ENCODE data around the gene PIGC.

The PIGC gene

DNA sequence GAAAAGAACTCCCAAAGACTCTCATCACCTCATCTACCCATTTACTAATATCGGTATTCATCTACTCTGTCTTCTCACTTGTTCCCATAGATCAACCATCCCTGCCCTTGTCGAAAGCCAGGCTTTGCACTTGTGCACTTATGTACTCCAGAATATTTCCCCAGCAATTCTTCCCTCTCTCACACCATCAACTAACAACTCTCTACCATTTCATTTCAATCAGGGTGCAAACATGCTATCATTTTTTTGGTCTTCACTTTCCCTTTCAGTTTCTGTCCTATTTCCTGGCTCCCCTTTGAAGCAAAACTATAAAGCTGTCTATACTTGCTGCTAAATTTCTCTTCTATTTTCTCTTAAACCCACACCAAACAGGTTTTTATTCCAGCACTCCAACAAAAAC lies 16.7 kb downstream of the PIGC start:
- DNase-seq, result no peak

GRCh38 chr1:172425339-172425738 lies 18.5 kb downstream of the PIGC start:
- no peak for DNase-seq

GRCh38 chr1:172423336-172423735 lies 20.5 kb downstream of the PIGC start:
- DNase-seq, result no peak

DNA sequence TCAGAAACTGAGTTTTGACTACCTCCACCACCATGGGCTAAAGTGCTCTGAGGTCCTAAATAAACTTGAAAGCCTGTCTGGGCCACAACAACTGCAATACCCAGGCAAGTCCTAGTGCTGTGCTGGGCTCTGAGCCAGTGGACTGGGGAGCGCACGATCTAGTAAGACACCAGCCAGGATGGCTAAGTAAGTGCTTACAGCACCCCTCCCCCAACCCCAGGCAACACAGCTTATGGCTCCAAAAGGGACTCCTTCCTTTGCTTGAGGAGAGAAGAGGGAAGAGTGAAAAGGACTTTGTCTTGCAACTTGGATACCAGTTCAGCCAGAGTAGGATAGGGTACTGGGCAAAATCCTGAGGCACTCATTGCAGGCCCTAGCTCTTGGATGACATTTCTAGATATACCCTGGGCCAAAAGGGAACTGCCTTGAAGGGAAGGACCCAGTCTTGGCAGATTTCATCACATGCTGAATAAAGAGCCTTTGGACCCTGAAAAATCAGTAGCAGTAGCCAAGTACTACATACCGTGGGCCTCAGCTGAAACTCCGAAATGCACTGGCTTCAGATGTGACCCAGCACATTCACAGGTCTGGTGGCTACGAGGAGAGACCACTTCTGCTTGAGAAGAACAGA lies 21.8 kb downstream of the PIGC start:
- DNase-seq, result no peak

- no peak for DNase-seq
These were observed 23.5 kb downstream of the PIGC start, which contains the start of gene C1orf105 for GRCh38 chr1:172420385-172420784. C1orf105 (plus strand) TSS chr1:172420685; CDS start chr1:172420886, 201 bp downstream.

DNA sequence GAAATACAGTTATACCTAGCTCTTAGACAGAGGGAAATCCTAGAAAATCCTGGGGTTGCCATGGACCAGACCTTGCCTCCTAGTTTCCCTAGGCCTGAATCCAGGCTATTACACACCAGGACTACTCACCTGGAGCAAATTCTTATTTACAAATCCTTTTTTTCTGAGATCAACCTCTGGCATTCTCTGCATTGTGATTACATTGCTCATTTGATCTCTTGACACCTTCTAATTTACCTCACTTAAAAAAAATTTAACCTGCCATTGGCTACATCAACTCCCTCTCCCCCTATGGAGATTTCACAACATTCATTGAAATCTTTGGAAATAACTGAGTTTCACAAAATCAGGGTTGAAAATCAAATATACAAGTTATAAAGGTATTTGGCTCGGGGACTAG lies 26.3 kb downstream of the PIGC start:
- DNase-seq, result no peak

DNA sequence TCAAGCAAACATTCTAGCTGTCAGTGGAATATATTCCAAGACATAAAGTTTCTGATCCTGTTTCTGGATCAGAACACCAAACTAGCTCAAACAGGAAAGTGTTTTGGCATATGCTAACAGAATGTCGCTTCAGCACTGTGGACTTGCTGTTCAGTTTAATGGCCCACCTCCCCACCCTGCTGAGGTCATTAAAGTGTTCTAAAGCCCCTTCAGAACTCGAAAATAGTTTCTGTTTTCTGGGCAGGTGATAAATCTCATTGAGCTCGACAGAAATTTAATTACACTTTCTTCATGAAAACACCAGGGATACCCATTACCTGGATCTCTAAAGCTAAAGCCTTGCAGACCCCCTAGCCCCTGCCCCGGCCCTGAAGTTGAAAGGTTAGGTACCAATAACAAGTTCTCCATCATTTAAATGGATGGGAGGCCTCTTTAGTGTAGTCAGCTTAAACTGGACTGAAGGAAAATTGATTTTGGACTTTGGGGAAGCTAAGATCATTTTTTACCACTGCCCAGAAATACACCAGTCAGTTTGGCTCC lies 27.3 kb downstream of the PIGC start:
- DNase-seq, result no peak

DNA sequence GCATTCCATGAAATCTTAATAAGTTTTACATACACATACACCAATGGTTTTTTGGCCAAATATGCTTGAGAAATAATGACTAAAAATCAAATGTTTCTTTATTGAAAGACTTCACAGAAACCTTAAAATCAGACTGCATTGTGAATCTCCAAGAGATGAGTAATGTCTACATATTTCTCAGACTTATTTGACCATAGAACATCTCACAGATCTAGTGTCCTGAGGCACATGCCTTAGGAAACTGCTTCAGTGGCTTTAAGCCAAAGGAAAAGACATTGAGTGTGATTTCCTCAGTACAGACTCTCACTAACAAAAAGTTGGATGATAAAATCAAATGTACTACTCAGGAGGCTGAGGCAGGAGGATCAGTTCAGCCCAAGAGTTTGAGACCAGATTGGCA lies 29.5 kb downstream of the PIGC start:
- DNase-seq, result no peak

GRCh38 chr1:172411791-172412338 lies 32.0 kb downstream of the PIGC start:
- DNase-seq, result no peak

DNA sequence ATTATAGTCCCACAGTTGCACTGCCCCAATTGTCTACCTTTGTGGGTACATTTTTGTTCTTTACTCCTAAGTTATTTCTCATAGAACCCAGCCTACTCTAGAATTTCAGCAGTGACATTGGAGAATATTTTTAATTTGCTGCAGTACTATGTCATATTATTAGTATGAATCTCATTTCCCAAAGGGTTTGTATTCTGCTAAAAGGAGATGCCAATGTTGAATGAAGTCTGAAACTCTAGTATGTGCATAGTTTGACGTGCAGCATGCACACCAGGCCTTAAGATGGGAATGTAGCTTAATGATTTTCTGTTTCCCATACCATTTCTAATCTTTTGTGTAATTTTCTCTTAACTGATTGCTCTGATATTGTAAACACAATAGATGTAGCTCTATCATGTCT lies 33.8 kb downstream of the PIGC start:
- DNase-seq, result no peak

- no peak for DNase-seq
These were observed 34.9 kb downstream of the PIGC start for GRCh38 chr1:172408958-172409357.

DNA sequence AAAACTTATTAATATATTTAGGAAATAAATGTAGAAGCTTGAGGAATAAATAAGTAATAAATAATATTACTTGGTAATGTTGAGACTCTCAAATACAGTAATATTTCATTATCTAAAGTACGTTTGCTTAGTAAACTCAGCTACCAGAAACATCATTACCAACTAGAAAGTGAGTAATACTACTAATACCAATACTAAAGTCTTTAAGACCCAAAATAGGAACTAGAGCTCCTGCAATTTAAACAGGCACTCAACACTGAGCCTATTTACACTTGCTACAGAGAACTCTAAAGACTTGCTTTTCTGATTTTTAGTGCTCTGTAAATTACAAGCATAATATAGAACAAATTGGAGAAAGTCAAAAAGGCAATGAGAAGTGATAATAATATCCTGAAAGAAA lies 36.9 kb downstream of the PIGC start:
- no peak for DNase-seq

- no peak for DNase-seq
These were observed 38.0 kb downstream of the PIGC start for GRCh38 chr1:172405912-172406311.

- DNase-seq, result no peak
These were observed 39.7 kb downstream of the PIGC start for GRCh38 chr1:172404121-172404520.

- DNase-seq, result no peak
These were observed 40.8 kb downstream of the PIGC start for GRCh38 chr1:172402878-172403569.

DNA sequence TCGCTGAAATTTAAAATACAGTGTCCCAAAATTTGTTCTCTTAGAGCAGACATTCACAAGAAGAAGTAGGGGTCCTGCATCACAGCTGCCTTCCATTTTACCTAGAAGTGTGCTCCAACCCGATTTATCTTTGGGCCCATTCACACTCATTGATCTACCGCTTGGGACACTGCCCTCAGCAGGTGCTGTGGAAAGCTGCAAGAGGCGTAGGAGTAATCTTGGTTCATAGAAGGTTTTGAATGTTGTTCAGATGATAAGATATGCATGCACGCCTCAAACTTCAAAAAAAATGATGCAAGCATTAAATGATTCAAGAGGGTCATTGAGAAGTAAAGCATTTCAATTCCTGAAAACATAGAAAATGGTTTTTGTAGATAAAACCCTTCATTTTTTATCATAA lies 42.0 kb downstream of the PIGC start:
- no peak for DNase-seq

DNA sequence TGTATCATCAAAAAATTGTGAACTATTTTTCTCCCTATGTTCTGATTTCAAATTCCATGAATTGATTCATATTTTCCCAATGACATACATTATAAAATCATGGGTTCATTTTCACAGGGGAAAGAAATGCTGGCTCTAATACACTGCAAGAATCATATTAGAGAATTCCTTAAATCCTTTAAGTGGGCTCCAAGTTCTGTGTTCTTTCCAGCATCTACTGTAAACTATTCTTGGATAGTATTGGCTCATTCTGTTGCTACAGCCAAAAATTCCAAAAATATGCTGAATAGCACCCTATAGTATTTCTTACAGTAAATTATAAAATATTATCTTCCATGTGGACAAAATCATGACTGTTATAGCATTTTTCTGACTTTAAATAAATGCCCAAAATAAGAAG lies 42.4 kb downstream of the PIGC start:
- no peak for DNase-seq

DNA sequence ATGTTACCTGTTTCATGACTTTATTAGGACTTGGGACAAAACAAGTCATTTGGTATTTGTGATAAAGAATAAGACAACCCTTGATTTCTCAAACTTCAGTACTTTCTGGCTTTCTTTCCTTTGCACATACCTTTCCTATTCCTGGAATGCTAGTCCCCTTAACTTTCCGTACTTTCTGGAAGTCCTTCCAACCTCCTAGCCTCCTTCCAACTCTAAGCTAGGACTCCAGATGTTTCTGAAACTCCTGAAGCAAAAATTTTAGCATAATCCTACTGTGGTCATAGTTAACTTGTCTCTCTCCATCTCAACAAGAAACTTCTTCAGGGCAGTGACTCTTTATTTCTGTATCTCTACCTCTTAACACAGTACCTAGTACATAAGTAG lies 43.2 kb downstream of the PIGC start:
- DNase-seq, result no peak

DNA sequence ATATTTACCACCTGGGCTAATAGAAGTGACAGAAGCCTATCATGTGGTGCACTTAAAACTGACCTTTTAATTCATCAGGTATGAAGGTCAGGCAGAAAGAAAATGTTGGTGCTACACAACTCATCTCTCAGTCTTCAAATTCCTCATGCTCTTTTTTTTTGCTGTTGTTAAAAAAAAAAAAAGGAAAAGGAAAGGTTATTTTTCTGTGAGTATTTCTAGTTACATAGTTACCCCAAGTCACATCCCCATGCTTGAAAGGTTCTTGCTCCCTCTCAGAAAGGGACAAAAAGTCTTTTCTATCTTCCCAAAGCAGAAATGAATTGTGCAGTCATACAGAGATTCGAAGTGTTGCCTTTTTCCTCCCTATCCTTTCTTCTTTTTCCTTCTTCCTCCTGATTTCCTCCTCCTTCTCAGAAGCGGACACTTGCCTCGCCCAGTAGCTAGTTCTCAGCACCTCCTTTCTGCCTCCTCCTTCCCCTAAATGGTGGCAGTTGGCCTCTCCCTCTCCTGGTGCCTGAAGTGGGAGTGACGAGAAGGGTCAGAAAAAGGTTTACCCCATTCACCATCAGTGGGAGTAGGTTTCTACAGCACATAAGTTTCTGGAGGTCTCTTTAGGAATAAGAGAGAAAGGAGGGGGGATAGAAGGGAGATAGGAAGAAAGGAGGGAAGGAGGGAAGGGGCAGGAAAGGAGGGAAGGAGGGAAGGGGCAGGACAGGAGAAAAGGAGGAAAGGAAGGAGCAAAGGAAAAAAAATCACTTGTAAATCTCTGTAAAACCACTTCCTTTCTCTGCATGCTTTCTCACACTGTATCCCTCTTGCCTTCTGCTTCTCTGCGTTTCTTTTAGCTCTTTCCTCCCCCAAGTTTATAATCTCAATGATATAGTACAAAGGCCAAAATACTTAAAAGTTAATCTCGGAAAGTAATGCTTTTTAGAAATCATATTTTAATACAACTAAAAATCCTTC lies 43.8 kb downstream of the PIGC start:
- DNase-seq, result no peak

DNA sequence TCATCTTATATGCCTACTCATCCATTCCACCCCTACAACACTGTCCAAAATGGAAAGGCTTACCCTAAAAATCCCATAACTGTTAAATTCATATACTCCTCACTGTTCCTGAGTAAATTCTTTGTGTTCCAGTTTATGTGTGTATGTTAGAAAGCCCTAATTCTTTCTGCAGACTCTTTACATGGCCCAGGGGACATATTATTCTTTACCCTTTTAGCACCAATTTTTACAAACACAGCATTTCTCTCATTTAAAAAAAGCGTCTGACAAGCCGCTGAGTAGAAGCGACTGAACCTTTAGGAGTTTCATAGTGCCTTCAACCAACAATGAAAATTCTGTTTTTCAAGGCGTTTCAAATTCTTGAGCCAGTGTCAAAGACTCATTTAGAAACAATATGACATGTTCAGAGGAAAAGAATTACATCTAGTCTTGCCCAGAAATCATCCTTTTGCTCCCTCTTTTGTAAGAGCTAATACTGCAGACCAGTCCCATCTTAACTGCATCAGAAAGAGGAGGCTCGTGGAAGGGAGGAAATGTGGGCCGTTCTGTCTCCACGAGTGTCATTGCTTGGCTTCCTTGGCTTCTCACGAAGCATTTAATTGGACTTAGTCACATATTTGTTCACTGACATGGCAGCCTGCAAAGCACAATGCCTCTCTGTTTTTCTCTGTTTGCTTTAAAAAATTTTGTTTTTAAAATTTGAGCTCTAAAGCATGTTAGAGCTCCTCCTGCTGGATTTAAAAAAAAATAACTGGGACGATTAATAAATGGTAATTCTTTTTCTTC lies 44.7 kb downstream of the PIGC start:
- DNase-seq, result no peak

GRCh38 chr1:172398193-172398592 lies 45.7 kb downstream of the PIGC start:
- no peak for DNase-seq

DNA sequence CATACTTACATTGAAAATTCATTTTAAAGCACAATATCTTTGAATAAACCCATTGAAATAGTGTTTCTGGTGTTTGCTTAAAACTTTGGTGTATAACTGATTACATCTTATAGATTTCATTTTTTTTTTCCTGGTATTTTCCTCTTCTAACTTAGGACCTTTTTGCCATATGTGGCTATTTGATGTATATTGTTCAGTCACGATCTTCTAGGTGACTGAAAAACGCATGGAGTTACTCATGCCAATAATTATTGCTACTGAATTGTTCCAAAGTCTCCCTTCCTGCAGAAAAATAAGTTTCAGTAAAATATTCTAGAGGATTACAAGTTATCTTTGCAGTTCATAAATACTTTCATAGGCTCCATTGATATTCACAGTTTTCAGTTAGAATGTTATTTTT lies 46.2 kb downstream of the PIGC start:
- no peak for DNase-seq
